NCI-H460 (cell line): ENCODE measurements around the gene JTB. TPM values are rescaled to one million over a fixed set of nuclear protein-coding genes. Genes with fewer than 3 reads are reported as not detected.
"Not testable (repeated sequence)": the region's sequence is repeated elsewhere in the genome, so short reads cannot be mapped to it uniquely, and the experiment has no call there.

Experiments
- DNase-seq: peaks from one replicate; pipeline ENCODE4 v3.0.0-alpha.2; 2016; ENCODE audit warnings: low read depth; ENCODE audit errors: extremely low read depth
- total RNA-seq: library from RNA; depleted of rRNA; stranded (reverse); fragments of >200 nt; shearing (Covaris generic); gene quantifications from 2 replicates; pipeline ENCODE4 v1.2.3, GENCODE V29; 2014

Gene JTB
- total RNA-seq, 1 experiment from 2014 or later = 357 TPM

DNA sequence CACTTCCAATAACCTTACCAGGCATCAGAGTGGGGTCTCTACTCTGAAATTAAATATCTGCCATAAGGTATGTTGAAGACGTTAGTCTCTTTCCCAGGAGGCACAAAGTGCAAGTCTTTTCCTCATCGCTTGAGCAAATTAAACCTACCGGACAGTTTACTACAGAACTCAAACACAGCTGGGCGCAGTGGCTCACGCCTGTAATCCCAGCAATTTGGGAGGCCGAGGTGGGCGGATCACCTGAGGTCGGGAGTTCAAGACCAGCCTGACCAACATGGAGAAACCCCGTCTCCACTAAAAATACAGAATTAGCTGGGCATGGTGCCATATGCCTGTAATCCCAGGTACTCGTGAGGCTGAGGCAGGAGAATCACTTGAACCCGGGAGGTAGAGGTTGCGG lies 1.6 kb upstream of the JTB start:
- not testable (repeated sequence) for DNase-seq

DNA sequence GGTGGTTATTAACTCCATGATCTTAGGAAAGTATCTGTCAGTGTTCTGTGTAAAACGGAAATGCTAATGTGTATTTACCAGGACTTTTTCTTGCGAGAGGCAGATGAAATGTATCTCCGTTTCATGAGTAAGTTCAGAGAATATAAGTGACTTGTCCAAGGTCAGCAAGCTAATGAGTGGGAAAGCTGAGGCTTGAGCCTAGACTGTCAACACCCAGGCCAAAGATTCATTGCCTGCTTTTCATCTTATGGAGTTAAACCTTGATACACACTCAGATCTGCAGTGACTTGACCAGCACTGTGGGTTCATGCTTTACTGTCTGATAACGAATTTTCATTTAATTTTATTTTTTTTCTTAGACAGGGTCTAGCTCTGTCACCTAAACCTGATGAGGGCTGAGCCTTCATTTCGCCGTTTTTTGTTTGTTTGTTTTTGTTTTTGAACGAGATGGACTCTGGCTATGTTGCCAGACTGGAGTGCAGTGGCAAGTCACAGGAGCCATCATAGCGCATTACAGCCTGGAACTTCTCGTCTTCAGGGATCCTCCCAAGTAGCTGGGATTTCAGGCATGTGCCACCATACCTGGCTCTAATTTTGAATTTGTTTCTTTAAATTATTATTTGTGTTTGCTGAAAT lies 918 bp upstream of the JTB start:
- DNase-seq = no peak

DNA sequence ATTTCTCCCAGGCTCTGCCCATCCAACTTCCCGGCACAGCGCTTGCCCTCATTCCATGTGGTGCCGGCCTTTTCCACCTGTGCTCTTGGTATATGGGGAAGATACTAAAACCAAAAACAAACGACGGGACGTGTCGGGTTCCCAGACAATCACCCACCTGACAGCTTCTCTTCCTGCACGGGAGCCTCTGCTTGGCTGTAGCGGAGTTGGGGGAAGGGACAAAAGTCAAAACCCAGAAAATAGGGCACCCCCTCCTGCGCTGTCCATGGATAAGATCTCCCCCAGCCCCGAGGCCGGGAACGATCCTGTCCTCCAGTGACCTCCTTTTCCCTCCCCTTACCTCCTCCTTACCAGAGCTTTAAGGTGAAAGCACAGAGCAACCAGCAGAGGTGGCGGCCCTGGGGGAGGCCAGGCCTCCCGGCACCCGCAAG lies 640 bp downstream of the JTB start:
- DNase-seq = no peak

DNA sequence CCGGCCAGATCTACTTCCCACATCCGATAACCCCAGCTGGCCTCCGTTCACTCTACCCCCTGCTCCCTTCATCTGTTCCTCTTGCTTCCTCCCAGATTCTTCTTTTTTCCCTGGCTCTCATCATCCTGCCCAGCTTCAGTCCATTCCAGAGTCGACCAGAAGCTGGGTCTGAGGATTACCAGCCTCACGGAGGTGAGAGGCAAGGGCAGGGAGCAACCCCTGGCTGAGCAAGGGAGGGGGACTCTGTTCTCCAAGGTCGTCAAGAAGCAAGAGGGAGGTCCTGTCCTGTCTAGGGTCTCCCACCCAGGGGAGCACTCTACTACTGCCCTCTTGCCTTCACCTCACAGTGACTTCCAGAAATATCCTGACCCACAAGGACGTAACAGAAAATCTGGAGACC lies 3.9 kb downstream of the JTB start:
- no peak for DNase-seq

DNA sequence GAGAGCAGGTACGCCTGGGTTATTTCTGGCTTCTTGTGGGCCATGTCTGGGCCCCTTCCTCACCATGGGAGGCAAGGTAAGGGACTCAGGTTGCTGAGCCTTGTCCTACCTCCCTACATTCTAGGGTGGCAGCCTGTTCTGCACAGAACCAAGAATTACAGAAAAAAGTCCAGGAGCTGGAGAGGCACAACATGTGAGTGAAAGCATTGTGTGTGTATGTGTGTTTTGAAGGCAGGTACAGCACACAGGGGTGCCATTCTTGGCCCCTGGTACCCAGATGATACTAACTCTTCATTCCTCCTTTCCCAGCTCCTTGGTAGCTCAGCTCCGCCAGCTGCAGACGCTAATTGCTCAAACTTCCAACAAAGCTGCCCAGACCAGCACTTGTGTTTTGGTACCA lies 4.4 kb downstream of the JTB start:
- no peak for DNase-seq

DNA sequence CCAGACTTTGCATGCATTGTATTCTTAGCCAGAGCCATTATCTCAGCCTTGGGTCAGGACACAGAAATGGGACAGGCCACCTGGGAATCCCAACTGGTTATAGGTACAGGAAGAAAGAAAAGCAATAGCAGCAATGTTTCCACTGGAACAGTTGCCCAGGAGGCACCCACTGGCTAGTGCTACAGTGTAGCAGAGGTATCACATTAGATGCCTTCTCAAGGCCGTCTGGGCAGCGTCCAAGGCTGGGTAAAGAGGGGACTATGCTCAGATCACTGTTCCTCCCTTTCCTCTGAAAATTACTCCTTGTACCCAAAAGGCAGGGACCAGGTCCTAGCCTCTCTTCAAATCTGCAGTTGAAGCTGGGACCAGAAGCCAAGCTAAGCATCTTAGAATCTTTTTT lies 7.1 kb downstream of the JTB start:
- no peak for DNase-seq

DNA sequence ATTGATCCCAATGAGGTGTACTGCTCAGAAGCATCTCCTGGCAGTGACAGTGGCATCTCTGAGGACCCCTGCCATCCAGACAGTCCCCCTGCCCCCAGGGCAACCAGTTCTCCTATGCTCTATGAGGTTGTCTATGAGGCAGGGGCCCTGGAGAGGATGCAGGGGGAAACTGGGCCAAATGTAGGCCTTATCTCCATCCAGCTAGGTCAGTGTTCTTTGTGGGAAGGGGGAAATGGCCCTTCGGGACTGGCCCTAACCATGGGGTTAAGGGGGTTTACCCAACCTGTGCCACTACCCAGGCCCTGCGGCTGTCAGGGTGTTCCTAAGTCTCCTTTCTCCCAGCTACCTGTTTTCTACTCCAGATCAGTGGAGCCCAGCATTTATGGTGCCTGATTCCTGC lies 8.5 kb downstream of the JTB start:
- no peak for DNase-seq

DNA sequence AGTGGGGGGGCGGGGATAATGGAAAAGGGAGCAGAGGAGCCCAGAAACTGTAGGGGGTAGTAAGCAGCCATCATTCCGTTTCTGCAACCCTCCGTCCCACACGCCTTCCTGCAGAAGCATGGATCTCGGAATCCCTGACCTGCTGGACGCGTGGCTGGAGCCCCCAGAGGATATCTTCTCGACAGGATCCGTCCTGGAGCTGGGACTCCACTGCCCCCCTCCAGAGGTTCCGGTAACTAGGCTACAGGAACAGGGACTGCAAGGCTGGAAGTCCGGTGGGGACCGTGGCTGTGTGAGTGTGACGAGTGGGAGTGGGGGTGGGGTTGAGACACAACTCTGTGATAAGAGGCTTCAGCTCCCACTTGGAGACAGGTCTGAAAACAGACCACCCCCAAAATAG lies 9.1 kb downstream of the JTB start:
- DNase-seq = no peak

DNA sequence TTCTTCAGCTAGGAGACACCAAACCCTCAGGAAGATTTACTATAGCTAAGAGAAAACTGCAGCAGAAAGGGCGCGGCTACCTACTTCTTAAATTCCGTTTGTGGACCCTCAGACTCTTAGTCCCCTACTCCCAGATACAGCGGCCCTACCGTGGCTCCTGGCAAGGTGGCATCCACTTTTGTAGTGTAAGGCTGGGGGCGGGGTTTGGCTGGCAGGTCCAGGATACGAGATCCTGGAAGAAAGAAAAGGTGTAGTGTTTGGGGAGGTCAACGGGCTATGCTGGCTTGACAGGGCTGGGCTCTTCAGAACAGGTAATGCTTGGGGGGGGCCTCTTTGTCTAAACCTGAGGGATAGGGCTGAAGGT lies 9.5 kb downstream of the JTB start:
- DNase-seq = no peak

DNA sequence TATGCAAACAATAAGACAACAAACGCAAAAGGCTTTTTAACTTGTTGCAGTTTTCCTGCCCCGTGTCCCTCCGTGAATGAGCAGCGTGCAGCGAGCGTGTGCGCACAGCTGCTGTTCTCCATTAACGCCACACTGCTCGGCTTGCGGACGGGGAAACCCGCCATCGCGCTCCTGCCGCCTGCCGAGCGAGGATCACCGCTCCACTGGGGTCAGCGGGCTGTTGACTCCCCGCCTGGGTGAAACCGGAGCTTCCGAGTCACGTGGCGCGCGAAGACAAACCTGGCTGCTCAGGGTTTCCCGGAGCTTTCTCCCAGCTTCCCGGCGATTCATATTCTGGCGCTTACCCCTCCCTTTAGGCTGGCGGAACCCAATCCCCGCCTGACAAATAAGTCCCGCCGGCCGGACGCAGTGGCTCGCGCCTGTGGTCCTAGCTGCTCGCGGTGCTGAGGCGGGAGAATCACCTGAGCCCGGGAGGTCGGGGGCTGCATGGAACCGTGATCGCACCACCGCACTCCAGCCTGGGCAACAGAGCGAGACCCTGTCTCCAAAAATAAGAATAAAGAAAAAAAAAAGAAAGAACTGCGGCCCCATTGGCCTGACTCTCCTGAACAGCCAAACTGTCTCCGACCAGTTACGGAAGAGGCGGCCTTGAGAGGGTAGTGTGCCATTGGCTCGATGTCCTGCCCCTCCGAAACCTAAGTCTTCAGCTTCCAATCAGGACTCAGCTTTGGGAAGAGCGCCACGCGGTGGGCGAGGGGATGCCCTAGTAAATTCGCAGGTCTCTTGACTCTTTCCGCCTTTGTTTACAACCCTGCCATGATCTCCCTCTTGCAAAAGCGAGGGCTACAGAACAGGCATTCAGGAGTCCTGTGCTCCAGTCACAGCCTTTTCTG lies 10.1 kb downstream of the JTB start, which contains the start of gene CREB3L4:
Gene CREB3L4 (plus strand): TSS at position 796 of the 893 bp plus-strand sequence. CDS start 624 bp downstream, outside the sequence.
- peak; percentile 98 for DNase-seq

DNA sequence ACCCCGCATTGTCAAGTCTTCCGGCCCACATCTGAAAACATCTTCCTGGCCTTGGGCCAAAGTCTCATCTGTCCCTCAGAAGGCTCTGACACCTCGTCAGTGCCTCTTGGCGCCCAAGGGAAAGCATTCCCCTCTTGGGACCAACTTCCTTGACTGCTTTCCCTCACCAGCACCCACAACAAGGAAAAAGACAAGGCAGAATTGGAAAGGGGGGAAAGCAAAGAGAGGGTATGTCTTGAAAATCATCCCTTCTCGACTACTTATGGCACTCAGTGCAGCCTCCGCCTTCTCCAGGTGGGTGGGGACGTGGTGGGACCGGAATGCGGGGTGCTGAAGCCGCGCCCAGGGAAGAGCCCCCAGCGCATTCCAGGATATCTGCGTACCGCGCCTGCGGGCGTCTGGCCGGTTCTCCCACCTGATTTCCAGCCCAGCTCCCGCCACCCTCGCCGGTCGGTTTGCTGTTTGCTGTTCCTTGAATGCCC lies 13.6 kb downstream of the JTB start:
- no peak for DNase-seq

DNA sequence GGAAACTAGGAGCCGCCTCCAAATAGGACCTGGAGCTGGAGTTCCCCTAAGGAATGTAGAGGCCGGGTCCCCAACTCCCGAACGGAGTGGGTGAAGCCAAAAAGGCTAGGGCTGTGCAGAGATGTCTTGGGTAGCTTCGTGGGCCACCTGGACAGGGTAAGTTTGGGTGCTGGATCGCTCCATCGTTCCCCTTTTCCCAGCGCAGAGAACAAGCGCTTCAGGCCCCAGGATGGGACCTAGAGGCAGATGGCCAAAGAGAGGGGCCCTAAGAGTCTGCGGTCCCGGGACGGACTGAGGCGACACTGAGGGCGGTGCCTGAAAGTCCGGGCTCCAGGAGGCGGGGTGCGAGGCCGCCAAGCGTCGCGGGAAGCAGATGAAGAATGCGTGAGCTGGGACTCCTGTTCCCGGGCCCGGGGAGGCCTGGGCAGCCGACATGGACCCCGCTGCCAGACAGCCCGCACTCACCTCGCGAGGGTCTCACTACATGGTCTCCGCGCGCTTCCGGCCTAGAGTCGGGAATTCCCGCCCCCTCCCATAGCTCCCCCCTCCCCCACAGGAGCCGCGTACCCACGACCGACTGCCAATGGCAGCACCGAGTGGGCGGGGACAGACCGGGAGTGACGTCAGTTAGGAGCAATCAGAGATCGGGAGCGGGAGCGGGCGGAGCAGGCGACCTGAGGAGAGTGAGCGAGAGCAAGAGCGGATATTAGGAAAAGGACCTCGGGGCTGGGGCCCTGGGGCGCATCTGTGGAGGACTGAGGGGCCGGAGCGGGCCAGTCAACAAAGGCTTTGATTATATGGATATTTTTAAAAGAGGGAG lies 14.2 kb downstream of the JTB start, which contains the start of gene SLC39A1:
Gene SLC39A1 (minus strand): TSS at position 508 of the 820 bp plus-strand sequence. CDS start 822 bp downstream, outside the sequence.
- DNase-seq = peak; percentile 99

DNA sequence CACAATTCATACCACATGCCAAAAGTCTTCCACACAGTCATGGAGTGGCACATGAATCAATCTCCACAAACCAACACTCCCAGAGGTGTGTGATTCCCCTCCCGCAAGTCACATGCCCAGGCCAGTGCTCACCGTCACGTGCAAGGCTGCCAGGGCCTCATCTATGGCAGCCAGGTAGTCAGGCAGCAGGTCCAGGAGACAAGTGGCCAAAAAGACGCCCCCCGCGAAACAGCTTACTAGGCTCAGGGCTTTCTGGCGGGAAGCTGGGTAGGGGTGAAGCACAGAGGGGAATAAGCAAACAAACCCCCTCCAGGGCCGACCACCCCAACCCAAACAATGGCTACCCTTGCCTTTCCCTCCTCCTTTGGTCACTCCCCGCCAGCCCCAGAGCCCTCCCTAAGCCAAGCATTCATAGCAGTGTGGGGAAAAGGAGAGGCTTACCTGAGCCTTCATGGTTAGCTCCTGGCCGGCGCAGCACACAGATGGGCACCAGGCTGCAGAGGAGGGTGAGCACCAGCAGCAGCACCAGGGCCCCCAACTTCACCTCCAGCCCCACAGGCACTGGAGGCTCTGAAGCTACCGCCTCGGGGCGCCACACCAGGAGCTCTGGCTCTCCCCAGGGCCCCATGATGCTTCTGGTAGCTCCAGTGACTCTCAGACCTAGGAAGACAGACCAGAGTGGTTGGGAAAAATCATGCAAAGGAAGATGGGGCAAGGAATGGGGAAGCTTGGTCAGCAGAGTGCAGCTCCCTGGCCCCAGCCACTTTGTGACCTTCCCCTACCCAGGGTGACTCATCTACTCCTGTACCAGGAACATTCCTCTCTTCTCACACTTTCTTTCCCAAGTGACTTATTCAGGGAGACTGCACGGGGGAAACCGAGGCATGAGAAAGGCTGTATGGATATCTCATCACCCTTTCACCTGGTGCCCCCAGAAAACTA lies 15.1 kb downstream of the JTB start:
- DNase-seq = no peak

DNA sequence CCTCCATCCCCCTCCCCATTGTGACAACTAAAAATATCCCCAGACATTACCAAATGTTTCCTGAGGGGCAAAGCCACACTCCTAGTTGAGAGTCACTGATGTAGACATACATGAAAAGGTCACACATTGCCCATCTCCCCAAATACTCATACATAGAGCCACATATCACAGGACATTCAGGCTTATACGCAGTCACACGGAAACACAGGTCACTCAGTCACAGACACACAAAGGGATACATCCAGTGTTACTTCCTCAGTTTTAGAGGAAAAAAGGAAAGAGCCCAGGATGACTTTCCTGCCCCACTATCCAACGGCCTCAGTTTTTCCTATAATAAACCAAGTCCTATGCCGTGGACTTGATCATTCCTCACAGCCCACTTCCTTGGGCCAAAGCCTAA lies 16.1 kb downstream of the JTB start:
- DNase-seq = no peak

DNA sequence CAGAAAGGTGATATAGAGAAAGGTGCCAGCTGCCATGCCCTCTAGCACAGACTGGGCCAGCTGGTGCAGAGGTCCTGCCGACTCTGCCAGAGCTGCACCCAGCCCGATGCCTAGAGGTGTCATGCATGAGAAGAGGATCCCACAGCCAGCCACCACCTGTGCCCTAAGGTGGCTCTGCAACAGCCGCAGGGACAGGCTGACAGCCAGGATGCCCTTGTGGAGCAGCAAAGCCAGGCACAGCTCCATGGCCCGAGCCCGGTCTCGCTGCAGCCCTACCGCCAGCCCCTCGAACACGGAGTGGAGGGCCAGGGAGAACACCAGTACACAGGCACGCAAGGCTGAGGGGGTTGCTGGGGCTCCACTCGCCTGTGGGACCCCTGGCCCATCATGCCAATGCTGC lies 17.3 kb downstream of the JTB start:
- no peak for DNase-seq

DNA sequence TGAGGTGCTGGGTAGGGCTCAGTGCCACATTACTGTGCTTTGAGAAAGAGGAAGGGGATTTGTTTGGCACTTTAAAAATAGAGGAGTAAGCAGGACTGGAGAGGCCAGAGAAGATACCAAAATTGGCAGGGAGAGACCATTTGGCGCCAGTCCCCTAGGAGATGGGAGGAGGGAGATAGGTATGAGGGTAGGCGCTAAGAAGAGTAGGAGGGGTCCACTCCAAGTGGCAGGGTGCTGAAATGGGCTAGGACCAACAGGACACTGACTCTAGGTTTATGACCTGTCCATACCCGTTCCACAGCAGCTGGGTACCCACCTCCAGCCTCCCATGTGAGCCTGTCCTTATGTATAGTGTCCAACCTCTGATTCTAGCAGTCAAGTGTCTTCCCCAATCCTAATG lies 18.0 kb downstream of the JTB start:
- DNase-seq = no peak

DNA sequence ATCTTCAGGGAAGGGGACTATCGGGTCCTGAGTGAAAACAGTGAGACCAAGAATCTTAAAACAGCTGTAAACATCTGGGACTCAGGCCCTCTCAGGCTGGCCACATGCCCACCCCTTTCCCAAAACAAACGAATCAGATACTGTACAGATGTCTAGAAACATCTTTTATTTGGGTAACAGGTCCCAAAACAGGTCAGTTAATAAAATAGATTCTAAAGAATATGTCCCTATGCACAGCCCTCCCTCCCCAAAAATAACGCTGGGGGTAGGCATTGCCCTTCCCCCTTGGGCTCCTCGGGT lies 18.6 kb downstream of the JTB start:
- DNase-seq = no peak

DNA sequence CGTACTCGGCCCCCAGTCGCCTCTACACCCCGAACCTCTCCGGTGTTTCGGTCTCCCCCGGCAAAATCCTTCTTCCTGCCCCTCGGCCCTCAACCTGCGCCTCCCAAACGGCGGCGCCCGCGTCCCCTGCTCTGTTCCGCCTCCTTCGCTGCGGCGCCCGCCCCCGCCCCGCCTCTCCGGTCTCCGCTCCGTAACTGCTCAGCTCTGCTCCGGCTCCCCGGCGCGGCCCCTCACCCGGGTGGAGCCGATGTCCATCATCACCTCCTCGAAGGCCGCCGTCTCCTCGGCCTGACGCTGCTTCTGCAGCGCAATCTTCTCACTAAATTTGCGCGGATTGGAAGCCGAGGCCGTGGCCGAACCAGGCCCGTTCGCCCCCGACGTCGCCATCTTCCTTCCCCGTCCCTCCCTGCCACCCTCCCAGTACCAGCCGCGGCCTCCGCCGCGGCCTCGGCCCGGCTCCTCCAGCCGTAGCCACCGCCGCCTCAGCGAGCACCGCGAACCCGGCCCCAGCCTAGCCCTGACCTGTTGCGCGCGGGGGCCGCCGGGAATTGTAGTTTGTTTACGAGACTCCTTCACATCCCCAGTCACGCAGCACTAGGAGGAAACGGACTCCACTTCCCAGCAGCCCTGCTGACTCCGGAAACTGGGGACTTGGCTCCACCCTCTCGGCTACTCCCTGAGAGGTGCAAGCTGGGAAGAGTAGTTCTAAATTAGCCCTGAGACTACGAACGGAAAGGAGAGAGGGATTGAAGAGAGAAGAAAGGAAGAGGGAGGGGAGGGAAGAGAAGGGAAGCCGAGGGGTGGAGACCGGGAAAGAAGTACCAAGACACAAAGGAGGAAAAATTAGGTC lies 19.1 kb downstream of the JTB start, which contains the start of gene CRTC2:
Gene CRTC2 (minus strand): TSS at position 502 of the 850 bp plus-strand sequence. CDS start 115 bp downstream, at position 387.
- DNase-seq = peak; percentile 99

DNA sequence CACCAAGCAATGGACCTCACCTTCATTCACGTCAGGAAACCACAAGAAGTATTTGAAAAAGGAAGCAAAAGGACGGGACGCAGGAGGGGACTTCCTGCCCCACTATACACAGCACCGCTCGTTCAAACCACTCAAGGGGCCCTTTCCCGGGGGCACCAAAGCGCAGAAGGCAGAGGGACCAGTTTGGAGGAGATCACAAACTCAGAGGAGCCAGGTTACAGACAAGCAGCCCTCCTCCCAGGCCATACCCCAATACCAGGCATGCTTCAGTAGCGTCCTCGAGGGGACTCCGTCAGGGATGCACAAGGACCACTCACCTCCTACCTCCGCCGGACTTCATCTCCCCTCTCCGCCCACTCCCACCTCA lies 19.7 kb downstream of the JTB start:
- DNase-seq = no peak
